Neural cell (in vitro differentiated cells): ENCODE results near the gene EDNRB. TPM values are rescaled to one million over a fixed set of nuclear protein-coding genes. Genes with fewer than 3 reads are reported as not detected.

Source experiments
- polyA plus RNA-seq: library from polyadenylated mRNA; depleted of rRNA; stranded (reverse); fragments of >200 nt; gene quantifications from 2 replicates; pipeline ENCODE4 v1.2.3, GENCODE V29; 2014
- small RNA-seq, 3 experiments: library from RNA; depleted of rRNA; stranded (forward); fragments of <200 nt; gene quantifications; one replicate each; pipeline ENCODE3, GENCODE V24; 2012

EDNRB gene
- polyA plus RNA-seq, 1 donor from 2014 or later: 0.20 TPM

Small RNAs within 50 kb of the gene (small RNA-seq; reads per million reads assigned to genes)
- gene RN7SL810P: 0 reads per million in 3 experiments

Other genes starting within 250 kb of the EDNRB start
- gene SLAIN1, start 221.1 kb downstream of the EDNRB start, polyA plus RNA-seq: 129 and 155 TPM in 2 replicates